Endothelial cell of umbilical vein (primary cell): ENCODE results near the gene LANCL3. TPM values are rescaled to one million over a fixed set of nuclear protein-coding genes. Genes with fewer than 3 reads are reported as not detected.

Experiments
- BruUV-seq: library from RNA; stranded (reverse); fragments of 400-500 nt; replicated peaks from 2 replicates; lab custom pipeline; 2021; lab: Mats Ljungman, UMichigan
- CTCF ChIA-PET: fragments of 300-600, 350-600 bp; sonication (Branson Sonifier 250); formaldehyde crosslinking; loops from one replicate; lab custom pipeline; 2021; ENCODE audit warnings: antibody characterized with exemption, inconsistent platforms; lab: Charles Lee
- POLR2A ChIA-PET: fragments of 300-600, 350-600 bp; sonication (Branson Sonifier 250); formaldehyde crosslinking; loops from one replicate; lab custom pipeline; 2021; ENCODE audit warnings: antibody characterized with exemption, inconsistent platforms; lab: Charles Lee
- DNase-seq: peaks from one replicate; pipeline ENCODE4 v3.0.0-alpha.2; 2011; ENCODE audit warnings: low read depth, low spot score
- FAIRE-seq: peaks from 2 replicates; lab custom pipeline; 2011; peaks lifted over from hg19 to GRCh38; lab: Jason Lieb, UNC
- H2AFZ ChIP-seq: 2 replicates; pipeline ENCODE4 v1.6.0; 2012; ENCODE audit warnings: low read depth, low read length, control low read depth, inconsistent platforms
- H3K27ac ChIP-seq: 2 replicates; pipeline ENCODE4 v1.5.1; 2011; ENCODE audit warnings: low read depth, mild to moderate bottlenecking, control low read depth, low read length, moderate library complexity; ENCODE audit not compliant: insufficient read depth
- H3K27me3 ChIP-seq, 2 experiments: 2 replicates each; pipeline versions ENCODE4 v1.6.0 to v1.6.1; 2011; ENCODE audit warnings: low read length in 2 of 2, mixed read lengths in 1 of 2; ENCODE audit not compliant: control insufficient read depth in 2 of 2, insufficient read depth in 2 of 2
- H3K36me3 ChIP-seq, 2 experiments: 2 replicates in 1 of 2; 3 replicates in 1 of 2; pipeline ENCODE4 v1.5.1; 2011; ENCODE audit warnings: low read length in 2 of 2, mild to moderate bottlenecking in 1 of 2, moderate library complexity in 1 of 2; ENCODE audit not compliant: control insufficient read depth in 2 of 2, insufficient read depth in 2 of 2; ENCODE audit errors: extremely low read depth in 1 of 2
- H3K4me1 ChIP-seq: 3 replicates; pipeline ENCODE4 v1.5.1; 2011; ENCODE audit warnings: mild to moderate bottlenecking, low read length; ENCODE audit not compliant: control insufficient read depth, insufficient read depth; ENCODE audit errors: extremely low read depth
- H3K4me2 ChIP-seq: 2 replicates; pipeline ENCODE4 v1.6.1; 2011; ENCODE audit warnings: low read length, control low read depth, mixed read lengths; ENCODE audit not compliant: insufficient read depth
- H3K4me3 ChIP-seq, 3 experiments: fragments of 200-600 bp in 1 of 3; sonication (generic), shearing (Covaris generic) in 1 of 3; replicated peaks in 1 of 3; 2 replicates each; pipeline ENCODE4 v1.5.1; 2011 to 2016; ENCODE audit warnings: control low read depth in 3 of 3, low read length in 3 of 3, mild to moderate bottlenecking in 2 of 3, inconsistent platforms in 1 of 3, low read depth in 1 of 3, moderate library complexity in 1 of 3; ENCODE audit not compliant: insufficient read depth in 1 of 3
- H3K79me2 ChIP-seq: 2 replicates; pipeline ENCODE4 v1.6.0; 2012; ENCODE audit warnings: low read length, inconsistent platforms; ENCODE audit not compliant: control insufficient read depth, insufficient read depth
- H3K9ac ChIP-seq: replicated peaks from 2 replicates; pipeline ENCODE3; 2011; ENCODE audit warnings: low read length, control low read depth; ENCODE audit not compliant: insufficient read depth; ENCODE audit errors: extremely low read depth
- H3K9me1 ChIP-seq: replicated peaks from 3 replicates; pipeline ENCODE4 v1.6.0; 2011; ENCODE audit warnings: mild to moderate bottlenecking, low read length; ENCODE audit not compliant: control insufficient read depth, insufficient read depth; ENCODE audit errors: extremely low read depth
- H3K9me3 ChIP-seq: replicated peaks from 2 replicates; pipeline ENCODE4 v1.5.1; 2012; ENCODE audit warnings: low read length, inconsistent platforms; ENCODE audit not compliant: control insufficient read depth, insufficient read depth
- H4K20me1 ChIP-seq: replicated peaks from 2 replicates; pipeline ENCODE3; 2011; ENCODE audit warnings: mild to moderate bottlenecking, low read length; ENCODE audit not compliant: control insufficient read depth, insufficient read depth; ENCODE audit errors: extremely low read depth
- CTCF ChIP-seq, 2 donors: IDR thresholded peaks; 1 replicate in 1 of 2; 2 replicates in 1 of 2; pipeline ENCODE4 v1.5.1; 2011; ENCODE audit warnings: low read length in 2 of 2, mild to moderate bottlenecking in 2 of 2, moderate library complexity in 2 of 2, control low read depth in 1 of 2, inconsistent platforms in 1 of 2, low read depth in 1 of 2; ENCODE audit not compliant: insufficient read depth in 1 of 2; ENCODE audit errors: extremely low read depth in 1 of 2
- EZH2 ChIP-seq: IDR thresholded peaks from 2 replicates; pipeline ENCODE4 v1.6.1; 2012; ENCODE audit warnings: borderline replicate concordance, low read depth, mild to moderate bottlenecking, moderate library complexity, low read length, inconsistent platforms; ENCODE audit not compliant: severe bottlenecking
- FOS ChIP-seq: IDR thresholded peaks from 2 replicates; pipeline ENCODE4 v1.6.1; 2011; ENCODE audit warnings: mild to moderate bottlenecking, low read length, moderate library complexity, borderline replicate concordance; ENCODE audit not compliant: insufficient read depth
- GATA2 ChIP-seq: IDR thresholded peaks from 2 replicates; pipeline ENCODE4 v1.7.0; 2011; ENCODE audit warnings: low read depth, mild to moderate bottlenecking, moderate library complexity, mixed read lengths, low read length; ENCODE audit not compliant: insufficient read length, insufficient read depth
- JUN ChIP-seq: IDR thresholded peaks from 2 replicates; pipeline ENCODE4 v1.6.1; 2011; ENCODE audit warnings: borderline replicate concordance, low read depth; ENCODE audit not compliant: insufficient read length, insufficient read depth
- MAX ChIP-seq: IDR thresholded peaks from 2 replicates; pipeline ENCODE4 v1.6.1; 2011; ENCODE audit not compliant: insufficient read depth, insufficient read length
- MYC ChIP-seq: IDR thresholded peaks from one replicate; pipeline ENCODE4 v1.6.1; 2011; ENCODE audit warnings: mild to moderate bottlenecking, low read depth, low read length
- POLR2A ChIP-seq: IDR thresholded peaks from 2 replicates; pipeline ENCODE4 v1.6.1; 2012; ENCODE audit warnings: low read depth, mild to moderate bottlenecking, control low read depth, low read length
- POLR2AphosphoS5 ChIP-seq: IDR thresholded peaks from 2 replicates; pipeline ENCODE4 v1.6.1; 2012; ENCODE audit warnings: low read depth, mild to moderate bottlenecking, control low read depth, low read length, moderate library complexity; ENCODE audit not compliant: insufficient read depth
- dilution Hi-C: fragments of 300-500 bp; cut with MboI; formaldehyde crosslinking; loops from one replicate; pipeline ENCODE4 v1.15.0; 2019; ENCODE audit warnings: low sequenced_read_pairs; ENCODE audit not compliant: extremely low pct_ligation_motif_present
- intact Hi-C: fragments of 100-400 bp; cut with micrococcal nuclease; formaldehyde crosslinking; loops from one replicate; pipeline ENCODE4 v1.10.0; 2022
- polyA plus RNA-seq, 4 experiments: library from polyadenylated mRNA; depleted of rRNA in 3 of 4; stranded (reverse) in 3 of 4; unstranded in 1 of 4; fragments of >200 nt; gene quantifications; 2 replicates each; pipeline versions ENCODE4 v1.2.1 to v1.2.3, GENCODE V29; 2011 to 2012; ENCODE audit warnings: missing spikeins in 1 of 4
- total RNA-seq: library from RNA; stranded (reverse); gene quantifications from 2 replicates; pipeline ENCODE4 v1.2.3, GENCODE V29; 2021

Gene LANCL3
- total and polyA plus RNA-seq, 2 donors (not counting 3 experiments of a cell fraction or from before 2014, with no cell fraction given), result 0.12 to 1.5 TPM

DNA sequence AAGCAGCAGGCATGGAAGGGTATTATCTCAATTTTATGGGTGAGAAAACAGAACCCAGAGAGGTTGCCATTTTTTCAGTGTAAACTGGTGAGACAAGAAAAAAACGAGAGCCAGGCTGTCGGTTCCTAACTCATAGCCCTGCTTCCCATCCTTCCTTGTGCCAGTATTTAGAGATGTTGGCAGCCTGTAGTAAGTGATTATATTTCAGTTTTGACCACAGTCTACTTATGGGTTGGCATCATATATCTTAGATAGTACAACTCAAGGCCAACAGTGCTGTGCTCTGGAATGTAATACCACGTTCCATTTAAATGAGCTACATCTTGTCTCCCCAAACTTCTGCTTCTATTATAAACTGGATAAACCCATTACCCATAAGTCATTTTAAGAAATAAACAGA lies 154.9 kb downstream of the LANCL3 start:
- Histone ChIP-seq H3K9me1 (no peaks in the 10 kb centered on the region), H3K9ac (no peak overlapping the region), H3K4me2 (no peak overlapping the region), H3K4me1 (no peaks in the 10 kb centered on the region), H3K4me3 (no peak overlapping the region), H3K27ac (no peak overlapping the region), H3K36me3 (no peaks in the 10 kb centered on the region), H3K9me3 (no peaks in the 10 kb centered on the region), H4K20me1 (no peaks in the 10 kb centered on the region), H3K27me3 (no peaks in the 10 kb centered on the region), H3K79me2 (no peaks in the 10 kb centered on the region), H2AFZ (no peak overlapping the region)
- no TSS peak for BruUV-seq
- TF ChIP-seq JUN, result no peak
- TF ChIP-seq GATA2, result no peak
- TF ChIP-seq MYC, result no peak
- TF ChIP-seq POLR2A, result no peak
- no peak for TF ChIP-seq EZH2
- no peak for TF ChIP-seq FOS
- TF ChIP-seq CTCF (IDR thresholded peaks at IDR 0.05; ENCODE audit: extremely low read depth in 1 of 2, insufficient read depth in 1 of 2, low read depth in 1 of 2, low read length in 2 of 2), result no peak
- no peak for TF ChIP-seq MAX
- no peak for TF ChIP-seq POLR2AphosphoS5
- dilution Hi-C loops, result no loop called here
- DNase-seq, result no peak
- intact Hi-C loops, result no loop called here
- POLR2A ChIA-PET, result no interaction called here
- FAIRE-seq, result no peak
- CTCF ChIA-PET, result no interaction called here

Other genes with a start within 250 kb of the LANCL3 start
- 28.3 and 37.6 TPM in 2 replicates for gene PRRG1, start 222.3 kb upstream of the LANCL3 start, total RNA-seq
- gene PRRG1, start 222.3 kb upstream of the LANCL3 start, polyA plus RNA-seq, result 46.3 TPM in 2 replicates
- gene XK, start 114.1 kb downstream of the LANCL3 start, total RNA-seq, result 0.07 TPM in 1 of 2 replicates, not detected in the other
- 0.03 TPM in 2 replicates for gene XK, start 114.1 kb downstream of the LANCL3 start, polyA plus RNA-seq
- not detected in 2 replicates for gene CYBB, start 208.4 kb downstream of the LANCL3 start, total RNA-seq
- gene CYBB, start 208.4 kb downstream of the LANCL3 start, polyA plus RNA-seq, result not detected in 2 replicates